Endothelial cell of umbilical vein (primary cell): Measurements from ENCODE around the gene DAB1. TPM values are rescaled to one million over a fixed set of nuclear protein-coding genes. Genes with fewer than 3 reads are reported as not detected.

Source experiments
- BruUV-seq: library from RNA; stranded (reverse); fragments of 400-500 nt; replicated peaks from 2 replicates; lab custom pipeline; 2021; lab: Mats Ljungman, UMichigan
- CTCF ChIA-PET: fragments of 300-600, 350-600 bp; sonication (Branson Sonifier 250); formaldehyde crosslinking; loops from one replicate; lab custom pipeline; 2021; ENCODE audit warnings: antibody characterized with exemption, inconsistent platforms; lab: Charles Lee
- POLR2A ChIA-PET: fragments of 300-600, 350-600 bp; sonication (Branson Sonifier 250); formaldehyde crosslinking; loops from one replicate; lab custom pipeline; 2021; ENCODE audit warnings: antibody characterized with exemption, inconsistent platforms; lab: Charles Lee
- DNase-seq: peaks from one replicate; pipeline ENCODE4 v3.0.0-alpha.2; 2011; ENCODE audit warnings: low read depth, low spot score
- FAIRE-seq: peaks from 2 replicates; lab custom pipeline; 2011; peaks lifted over from hg19 to GRCh38; lab: Jason Lieb, UNC
- H2AFZ ChIP-seq: 2 replicates; pipeline ENCODE4 v1.6.0; 2012; ENCODE audit warnings: low read depth, low read length, control low read depth, inconsistent platforms
- H3K27ac ChIP-seq: 2 replicates; pipeline ENCODE4 v1.5.1; 2011; ENCODE audit warnings: low read depth, mild to moderate bottlenecking, control low read depth, low read length, moderate library complexity; ENCODE audit not compliant: insufficient read depth
- H3K27me3 ChIP-seq, 2 experiments: 2 replicates each; pipeline versions ENCODE4 v1.6.0 to v1.6.1; 2011; ENCODE audit warnings: low read length in 2 of 2, mixed read lengths in 1 of 2; ENCODE audit not compliant: control insufficient read depth in 2 of 2, insufficient read depth in 2 of 2
- H3K36me3 ChIP-seq, 2 experiments: 2 replicates in 1 of 2; 3 replicates in 1 of 2; pipeline ENCODE4 v1.5.1; 2011; ENCODE audit warnings: low read length in 2 of 2, mild to moderate bottlenecking in 1 of 2, moderate library complexity in 1 of 2; ENCODE audit not compliant: control insufficient read depth in 2 of 2, insufficient read depth in 2 of 2; ENCODE audit errors: extremely low read depth in 1 of 2
- H3K4me1 ChIP-seq: 3 replicates; pipeline ENCODE4 v1.5.1; 2011; ENCODE audit warnings: mild to moderate bottlenecking, low read length; ENCODE audit not compliant: control insufficient read depth, insufficient read depth; ENCODE audit errors: extremely low read depth
- H3K4me2 ChIP-seq: 2 replicates; pipeline ENCODE4 v1.6.1; 2011; ENCODE audit warnings: low read length, control low read depth, mixed read lengths; ENCODE audit not compliant: insufficient read depth
- H3K4me3 ChIP-seq, 3 experiments: fragments of 200-600 bp in 1 of 3; sonication (generic), shearing (Covaris generic) in 1 of 3; replicated peaks in 1 of 3; 2 replicates each; pipeline ENCODE4 v1.5.1; 2011 to 2016; ENCODE audit warnings: control low read depth in 3 of 3, low read length in 3 of 3, mild to moderate bottlenecking in 2 of 3, inconsistent platforms in 1 of 3, low read depth in 1 of 3, moderate library complexity in 1 of 3; ENCODE audit not compliant: insufficient read depth in 1 of 3
- H3K79me2 ChIP-seq: 2 replicates; pipeline ENCODE4 v1.6.0; 2012; ENCODE audit warnings: low read length, inconsistent platforms; ENCODE audit not compliant: control insufficient read depth, insufficient read depth
- H3K9ac ChIP-seq: replicated peaks from 2 replicates; pipeline ENCODE3; 2011; ENCODE audit warnings: low read length, control low read depth; ENCODE audit not compliant: insufficient read depth; ENCODE audit errors: extremely low read depth
- H3K9me1 ChIP-seq: replicated peaks from 3 replicates; pipeline ENCODE4 v1.6.0; 2011; ENCODE audit warnings: mild to moderate bottlenecking, low read length; ENCODE audit not compliant: control insufficient read depth, insufficient read depth; ENCODE audit errors: extremely low read depth
- H3K9me3 ChIP-seq: replicated peaks from 2 replicates; pipeline ENCODE4 v1.5.1; 2012; ENCODE audit warnings: low read length, inconsistent platforms; ENCODE audit not compliant: control insufficient read depth, insufficient read depth
- H4K20me1 ChIP-seq: replicated peaks from 2 replicates; pipeline ENCODE3; 2011; ENCODE audit warnings: mild to moderate bottlenecking, low read length; ENCODE audit not compliant: control insufficient read depth, insufficient read depth; ENCODE audit errors: extremely low read depth
- EZH2 ChIP-seq: IDR thresholded peaks from 2 replicates; pipeline ENCODE4 v1.6.1; 2012; ENCODE audit warnings: borderline replicate concordance, low read depth, mild to moderate bottlenecking, moderate library complexity, low read length, inconsistent platforms; ENCODE audit not compliant: severe bottlenecking
- FOS ChIP-seq: IDR thresholded peaks from 2 replicates; pipeline ENCODE4 v1.6.1; 2011; ENCODE audit warnings: mild to moderate bottlenecking, low read length, moderate library complexity, borderline replicate concordance; ENCODE audit not compliant: insufficient read depth
- GATA2 ChIP-seq: IDR thresholded peaks from 2 replicates; pipeline ENCODE4 v1.7.0; 2011; ENCODE audit warnings: low read depth, mild to moderate bottlenecking, moderate library complexity, mixed read lengths, low read length; ENCODE audit not compliant: insufficient read length, insufficient read depth
- JUN ChIP-seq: IDR thresholded peaks from 2 replicates; pipeline ENCODE4 v1.6.1; 2011; ENCODE audit warnings: borderline replicate concordance, low read depth; ENCODE audit not compliant: insufficient read length, insufficient read depth
- MYC ChIP-seq: IDR thresholded peaks from one replicate; pipeline ENCODE4 v1.6.1; 2011; ENCODE audit warnings: mild to moderate bottlenecking, low read depth, low read length
- POLR2A ChIP-seq: IDR thresholded peaks from 2 replicates; pipeline ENCODE4 v1.6.1; 2012; ENCODE audit warnings: low read depth, mild to moderate bottlenecking, control low read depth, low read length
- POLR2AphosphoS5 ChIP-seq: IDR thresholded peaks from 2 replicates; pipeline ENCODE4 v1.6.1; 2012; ENCODE audit warnings: low read depth, mild to moderate bottlenecking, control low read depth, low read length, moderate library complexity; ENCODE audit not compliant: insufficient read depth
- dilution Hi-C: fragments of 300-500 bp; cut with MboI; formaldehyde crosslinking; loops from one replicate; pipeline ENCODE4 v1.15.0; 2019; ENCODE audit warnings: low sequenced_read_pairs; ENCODE audit not compliant: extremely low pct_ligation_motif_present
- intact Hi-C: fragments of 100-400 bp; cut with micrococcal nuclease; formaldehyde crosslinking; loops from one replicate; pipeline ENCODE4 v1.10.0; 2022
- polyA plus RNA-seq, 4 experiments: library from polyadenylated mRNA; depleted of rRNA in 3 of 4; stranded (reverse) in 3 of 4; unstranded in 1 of 4; fragments of >200 nt; gene quantifications; 2 replicates each; pipeline versions ENCODE4 v1.2.1 to v1.2.3, GENCODE V29; 2011 to 2012; ENCODE audit warnings: missing spikeins in 1 of 4
- total RNA-seq: library from RNA; stranded (reverse); gene quantifications from 2 replicates; pipeline ENCODE4 v1.2.3, GENCODE V29; 2021
- TF ChIP-seq, protein P1 (sequence below), 2 donors: IDR thresholded peaks; 1 replicate in 1 of 2; 2 replicates in 1 of 2; pipeline ENCODE4 v1.5.1; 2011; ENCODE audit warnings: low read length in 2 of 2, mild to moderate bottlenecking in 2 of 2, moderate library complexity in 2 of 2, control low read depth in 1 of 2, inconsistent platforms in 1 of 2, low read depth in 1 of 2; ENCODE audit not compliant: insufficient read depth in 1 of 2; ENCODE audit errors: extremely low read depth in 1 of 2
- TF ChIP-seq, protein P2 (sequence below): IDR thresholded peaks from 2 replicates; pipeline ENCODE4 v1.6.1; 2011; ENCODE audit not compliant: insufficient read depth, insufficient read length

DAB1 gene
- total and polyA plus RNA-seq, 2 donors (not counting 3 experiments of a cell fraction or from before 2014, with no cell fraction given) = not detected

DNA sequence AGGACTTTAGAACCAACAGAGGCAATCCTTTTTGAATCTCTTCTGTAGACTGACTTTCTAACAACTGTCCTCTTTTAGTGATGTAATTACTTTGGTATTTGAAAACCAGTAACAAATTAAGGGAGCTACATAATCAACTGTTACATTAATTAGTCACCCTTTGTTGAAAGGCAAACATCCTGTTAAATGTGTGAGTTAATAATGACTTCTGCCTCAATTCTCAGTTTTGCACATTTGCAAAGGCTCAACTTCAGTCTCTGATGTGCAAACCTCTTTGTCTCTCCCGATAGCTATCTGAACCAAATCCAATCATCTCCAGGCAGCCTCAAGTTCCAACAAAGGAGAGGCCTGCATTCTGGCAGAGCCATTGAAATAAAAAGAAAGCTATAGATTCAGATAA is 322.7 kb downstream of the DAB1 start:
- H3K4me2 ChIP-seq = no peak overlapping the region
- H3K9me3 ChIP-seq = no peaks in the 10 kb centered on the region
- H3K4me3 ChIP-seq = no peak overlapping the region
- no peaks in the 10 kb centered on the region for H4K20me1 ChIP-seq
- H3K4me1 ChIP-seq = no peaks in the 10 kb centered on the region
- no peaks in the 10 kb centered on the region for H3K79me2 ChIP-seq
- DNase-seq (no peak), FAIRE-seq (no peak)
- POLR2A ChIA-PET = no interaction called here
- TF ChIP-seq EZH2 (no peak), POLR2A (no peak), MYC (no peak), GATA2 (no peak), POLR2AphosphoS5 (no peak), FOS (no peak), JUN (no peak)
- TF ChIP-seq, protein P1, sequence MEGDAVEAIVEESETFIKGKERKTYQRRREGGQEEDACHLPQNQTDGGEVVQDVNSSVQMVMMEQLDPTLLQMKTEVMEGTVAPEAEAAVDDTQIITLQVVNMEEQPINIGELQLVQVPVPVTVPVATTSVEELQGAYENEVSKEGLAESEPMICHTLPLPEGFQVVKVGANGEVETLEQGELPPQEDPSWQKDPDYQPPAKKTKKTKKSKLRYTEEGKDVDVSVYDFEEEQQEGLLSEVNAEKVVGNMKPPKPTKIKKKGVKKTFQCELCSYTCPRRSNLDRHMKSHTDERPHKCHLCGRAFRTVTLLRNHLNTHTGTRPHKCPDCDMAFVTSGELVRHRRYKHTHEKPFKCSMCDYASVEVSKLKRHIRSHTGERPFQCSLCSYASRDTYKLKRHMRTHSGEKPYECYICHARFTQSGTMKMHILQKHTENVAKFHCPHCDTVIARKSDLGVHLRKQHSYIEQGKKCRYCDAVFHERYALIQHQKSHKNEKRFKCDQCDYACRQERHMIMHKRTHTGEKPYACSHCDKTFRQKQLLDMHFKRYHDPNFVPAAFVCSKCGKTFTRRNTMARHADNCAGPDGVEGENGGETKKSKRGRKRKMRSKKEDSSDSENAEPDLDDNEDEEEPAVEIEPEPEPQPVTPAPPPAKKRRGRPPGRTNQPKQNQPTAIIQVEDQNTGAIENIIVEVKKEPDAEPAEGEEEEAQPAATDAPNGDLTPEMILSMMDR (IDR thresholded peaks at IDR 0.05; ENCODE audit: extremely low read depth in 1 of 2, insufficient read depth in 1 of 2, low read depth in 1 of 2, low read length in 2 of 2) = no peak
- TF ChIP-seq, protein P2, sequence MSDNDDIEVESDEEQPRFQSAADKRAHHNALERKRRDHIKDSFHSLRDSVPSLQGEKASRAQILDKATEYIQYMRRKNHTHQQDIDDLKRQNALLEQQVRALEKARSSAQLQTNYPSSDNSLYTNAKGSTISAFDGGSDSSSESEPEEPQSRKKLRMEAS = no peak
- H3K9me1 ChIP-seq = no peaks in the 10 kb centered on the region
- H2AFZ ChIP-seq = peak overlapping the region; percentile 19
- no TSS peak for BruUV-seq
- H3K36me3 ChIP-seq = no peaks in the 10 kb centered on the region
- CTCF ChIA-PET = no interaction called here
- H3K9ac ChIP-seq = no peak overlapping the region
- intact Hi-C loops = no loop called here
- dilution Hi-C loops = no loop called here
- H3K27ac ChIP-seq = no peak overlapping the region
- H3K27me3 ChIP-seq = no peaks in the 10 kb centered on the region
